Uterus (tissue), 4 donors: ENCODE results near the gene DST. TPM values are rescaled to one million over a fixed set of nuclear protein-coding genes. Genes with fewer than 3 reads are reported as not detected.

Source experiments
- DNase-seq, 2 donors: peaks; one replicate each; pipeline ENCODE4 v3.0.0-alpha.2; 2019 to 2020
- H3K27ac ChIP-seq, 2 donors: fragments of 200-600 bp; sonication (generic); 1 replicate in 1 of 2; 2 replicates in 1 of 2; pipeline ENCODE4 v1.5.1; 2016 to 2018
- H3K27me3 ChIP-seq, 2 donors: fragments of 200-600 bp; sonication (generic); one replicate each; pipeline ENCODE4 v1.5.1; 2018 to 2019; ENCODE audit warnings: control low read depth in 1 of 2
- H3K36me3 ChIP-seq, 2 donors: fragments of 200-600 bp; sonication (generic); one replicate each; pipeline ENCODE4 v1.5.1; 2019; ENCODE audit warnings: control low read depth in 1 of 2
- H3K4me1 ChIP-seq, 2 donors: fragments of 200-600 bp; sonication (generic); one replicate each; pipeline ENCODE4 v1.5.1; 2018 to 2019; ENCODE audit warnings: control low read depth in 1 of 2
- H3K4me3 ChIP-seq, 2 donors: fragments of 200-600 bp; sonication (generic); 1 replicate in 1 of 2; 2 replicates in 1 of 2; pipeline ENCODE4 v1.5.1; 2018 to 2019; ENCODE audit warnings: mild to moderate bottlenecking in 1 of 2
- H3K9me3 ChIP-seq, 2 donors: fragments of 200-600 bp; sonication (generic); one replicate each; pipeline ENCODE4 v1.5.1; 2019; ENCODE audit warnings: control low read depth in 1 of 2
- CTCF ChIP-seq, 4 experiments: fragments of 200-600 bp in 2 of 4; fragments of 450-650 bp in 2 of 4; sonication (generic) in 2 of 4; IDR thresholded peaks; one replicate each; pipeline ENCODE4 v1.5.1; 2016 to 2019; ENCODE audit warnings: antibody characterized with exemption in 4 of 4, mild to moderate bottlenecking in 2 of 4, moderate library complexity in 1 of 4
- POLR2A ChIP-seq, 2 donors: fragments of 450-650 bp; IDR thresholded peaks; one replicate each; pipeline ENCODE4 v1.6.1; 2016; ENCODE audit warnings: antibody characterized with exemption in 2 of 2, mild to moderate bottlenecking in 1 of 2, moderate library complexity in 1 of 2
- intact Hi-C: fragments of 100-400 bp; cut with DNase I; formaldehyde crosslinking; loops from one replicate; pipeline ENCODE4 v1.15.1; 2023; ENCODE audit warnings: low total_unique reads
- total RNA-seq, 4 donors: library from RNA; depleted of rRNA in 3 of 4; stranded (reverse); fragments of >200 nt in 3 of 4; gene quantifications; one replicate each; pipeline versions ENCODE4 v1.1.0 to v1.2.4, GENCODE V29; 2014 to 2023
- donor health status: DM: yes; HTN: yes; CAD: no.

The DST gene
- total RNA-seq, 4 donors from 2014 or later = 307 to 809 (median 516) TPM

- TF ChIP-seq POLR2A (IDR thresholded peaks at IDR 0.05) (no peak), CTCF (IDR thresholded peaks at IDR 0.05) (no peak)
- Histone ChIP-seq H3K27me3 (no peaks in the 10 kb centered on the region), H3K36me3 (no peaks in the 10 kb centered on the region), H3K27ac (no peak overlapping the region), H3K9me3 (no peaks in the 10 kb centered on the region), H3K4me1 (no peaks in the 10 kb centered on the region), H3K4me3 (no peak overlapping the region)
- no peak for DNase-seq
- intact Hi-C loops = no loop called here
Measured at GRCh38 chr6:56433119-56433518, 209.6 kb downstream of the DST start.

- Histone ChIP-seq H3K4me1 (no peaks in the 10 kb centered on the region), H3K9me3 (no peaks in the 10 kb centered on the region), H3K36me3 (no peaks in the 10 kb centered on the region), H3K4me3 (no peak overlapping the region), H3K27ac (no peak overlapping the region), H3K27me3 (no peaks in the 10 kb centered on the region)
- intact Hi-C loops = no loop called here
- no peak for TF ChIP-seq POLR2A (IDR thresholded peaks at IDR 0.05)
- TF ChIP-seq CTCF (IDR thresholded peaks at IDR 0.05) = no peak
- DNase-seq = no peak
Measured at GRCh38 chr6:56432194-56432593, 210.5 kb downstream of the DST start.

GRCh38 chr6:56430629-56431600, 211.8 kb downstream of the DST start:
- intact Hi-C loops = no loop called here
- Histone ChIP-seq H3K27ac (no peak overlapping the region), H3K4me3 (no peak overlapping the region), H3K27me3 (no peaks in the 10 kb centered on the region), H3K4me1 (no peaks in the 10 kb centered on the region), H3K9me3 (no peaks in the 10 kb centered on the region), H3K36me3 (no peaks in the 10 kb centered on the region)
- DNase-seq = no peak
- TF ChIP-seq POLR2A (IDR thresholded peaks at IDR 0.05) = no peak
- no peak for TF ChIP-seq CTCF (IDR thresholded peaks at IDR 0.05)

- Histone ChIP-seq H3K27me3 (no peaks in the 10 kb centered on the region), H3K27ac (no peak overlapping the region), H3K36me3 (no peaks in the 10 kb centered on the region), H3K9me3 (no peaks in the 10 kb centered on the region), H3K4me3 (no peak overlapping the region), H3K4me1 (no peaks in the 10 kb centered on the region)
- no peak for DNase-seq
- intact Hi-C loops = no loop called here
- TF ChIP-seq POLR2A (IDR thresholded peaks at IDR 0.05) (no peak), CTCF (IDR thresholded peaks at IDR 0.05) (no peak)
Measured at GRCh38 chr6:56424542-56425083, 218.1 kb downstream of the DST start.

GRCh38 chr6:56424064-56424463, 218.6 kb downstream of the DST start:
- Histone ChIP-seq H3K36me3 (no peaks in the 10 kb centered on the region), H3K27ac (no peak overlapping the region), H3K4me3 (no peak overlapping the region), H3K27me3 (no peaks in the 10 kb centered on the region), H3K9me3 (no peaks in the 10 kb centered on the region), H3K4me1 (peaks cover 0 to 4% of the 10 kb centered on the region in 2 donors)
- no peak for DNase-seq
- intact Hi-C loops = no loop called here
- TF ChIP-seq CTCF (IDR thresholded peaks at IDR 0.05) (no peak), POLR2A (IDR thresholded peaks at IDR 0.05) (no peak)
